HG03039 (cell line): ENCODE data around the gene ZNF547.
"Not testable (repeated sequence)": the region's sequence is repeated elsewhere in the genome, so short reads cannot be mapped to it uniquely, and the experiment has no call there.

Experiments
- ATAC-seq: cut with Tn5 transposase; IDR thresholded peaks from one replicate; pipeline ENCODE4 v1.9.1; 2021; ENCODE audit warnings: mild to moderate bottlenecking, moderate library complexity; ENCODE audit not compliant: unreplicated experiment

The ZNF547 gene

GRCh38 chr19:57374179-57374578, 10.8 kb downstream of the ZNF547 start:
- ATAC-seq, result no peak

GRCh38 chr19:57374647-57375046, 11.3 kb downstream of the ZNF547 start:
- not testable (repeated sequence) for ATAC-seq

- ATAC-seq, result no peak
Measured at GRCh38 chr19:57376151-57376550, 12.8 kb downstream of the ZNF547 start.

- no peak for ATAC-seq
Measured at GRCh38 chr19:57377498-57378146, 14.3 kb downstream of the ZNF547 start.

DNA sequence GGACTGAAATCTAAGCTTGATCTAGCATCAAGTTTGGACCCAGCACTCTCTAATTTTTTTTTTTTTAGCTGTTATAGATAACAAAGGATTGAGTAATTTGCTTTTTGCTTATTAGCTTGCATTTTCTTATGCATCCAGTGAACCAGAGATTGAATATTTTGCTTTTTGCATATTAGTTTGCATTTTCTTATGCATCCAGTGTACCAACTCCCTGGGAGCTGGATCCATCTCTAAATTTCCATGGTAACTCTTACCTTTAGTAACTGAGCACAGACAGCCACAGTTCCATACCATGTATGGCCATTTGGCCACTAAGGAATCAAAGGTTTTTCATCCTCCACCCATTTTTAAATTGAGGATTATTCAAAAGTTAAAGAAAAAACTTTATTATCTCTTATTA, 17.6 kb downstream of the ZNF547 start:
- ATAC-seq, result no peak

GRCh38 chr19:57382806-57383488, 19.6 kb downstream of the ZNF547 start:
- ATAC-seq, result no peak

DNA sequence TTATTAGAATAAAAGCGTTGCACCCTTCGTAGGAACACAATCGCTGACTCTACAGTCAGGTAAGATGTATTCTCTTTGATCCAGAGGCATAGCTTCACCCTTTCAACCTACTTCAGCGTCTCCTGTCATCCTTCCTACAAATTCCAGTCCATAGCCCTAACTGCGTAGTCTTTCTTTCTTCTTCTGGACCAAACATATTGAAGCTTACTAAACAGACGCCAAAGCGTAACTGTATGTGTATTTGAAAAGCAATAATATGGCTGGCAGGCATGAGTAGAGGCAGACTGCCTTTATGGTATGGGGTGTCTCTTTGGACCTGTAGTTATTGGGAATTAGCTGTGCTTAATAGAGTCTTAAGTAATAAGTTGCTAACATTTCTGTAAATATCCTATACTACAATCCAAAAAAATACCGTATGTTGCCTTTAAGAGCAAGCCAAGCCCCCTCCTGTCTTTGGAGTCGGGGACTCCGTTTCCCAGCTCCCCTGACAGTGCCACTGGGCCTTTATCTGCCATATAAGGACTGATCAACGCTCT, 25.9 kb downstream of the ZNF547 start:
- no peak for ATAC-seq

- peak; percentile 89 for ATAC-seq
Measured at GRCh38 chr19:57389730-57390598, 26.6 kb downstream of the ZNF547 start, which contains the start of gene ZNF548. Gene ZNF548, plus strand, starts transcription at chr19:57389854. Its CDS starts 246 bp downstream, at chr19:57390100.

DNA sequence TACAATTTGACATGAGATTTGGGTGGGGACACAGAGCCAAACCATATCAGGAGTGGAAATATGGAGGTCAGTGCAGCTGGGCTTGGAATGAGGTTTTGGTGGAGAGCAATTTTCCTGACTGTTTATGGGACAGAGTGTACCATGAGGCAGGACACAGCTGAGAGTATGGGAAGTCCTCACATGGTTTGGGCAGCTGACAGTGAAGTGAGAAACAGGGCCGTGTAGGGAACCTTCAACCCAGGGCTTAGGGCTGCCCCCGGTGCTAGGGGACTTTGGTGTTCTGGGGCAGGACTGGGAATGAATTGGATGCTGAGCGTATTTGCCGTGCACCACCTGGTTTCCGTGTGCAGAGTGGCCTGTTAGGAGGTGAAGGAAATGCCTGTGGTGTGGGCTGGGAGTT, 32.4 kb downstream of the ZNF547 start:
- ATAC-seq, result no peak

- no peak for ATAC-seq
Measured at GRCh38 chr19:57398868-57399267, 35.5 kb downstream of the ZNF547 start.

DNA sequence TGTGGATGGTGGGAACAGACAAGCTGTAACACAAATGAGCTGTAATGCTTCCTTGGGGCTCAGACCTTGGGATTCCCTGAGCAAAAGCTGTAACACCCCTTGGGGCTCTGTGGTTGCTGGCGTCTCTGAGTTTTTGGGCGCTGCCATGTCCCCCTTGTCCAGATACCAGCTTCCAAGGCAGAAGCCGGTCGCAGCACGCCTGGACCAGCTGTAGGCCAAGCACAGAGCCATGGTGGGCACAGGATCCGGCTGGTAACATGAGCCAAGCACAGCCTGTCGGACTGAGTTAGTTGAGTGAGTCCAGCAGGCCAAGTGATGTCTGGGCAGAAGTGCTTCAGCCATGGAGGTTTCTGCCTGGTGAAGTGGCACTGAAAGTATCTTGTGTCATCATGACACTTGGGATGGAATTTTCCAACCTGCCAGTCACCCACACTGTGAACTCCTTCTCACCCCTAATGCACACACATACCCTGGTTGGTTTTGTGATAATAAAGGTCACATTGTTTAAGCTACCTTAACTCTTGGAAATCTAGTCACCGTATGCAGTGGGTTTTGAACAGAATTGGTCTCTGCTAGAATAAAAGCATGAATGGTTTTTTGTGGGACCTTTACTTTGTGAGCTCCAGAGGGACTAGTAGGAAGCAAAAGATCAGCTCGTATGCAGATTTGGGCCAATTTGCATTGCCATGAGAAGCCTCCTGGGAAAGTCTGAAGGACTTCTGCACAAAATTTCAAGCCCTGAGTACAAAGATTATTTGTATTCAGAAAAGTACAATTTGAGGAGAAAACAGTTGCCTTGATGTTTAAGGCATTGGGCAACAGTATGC, 40.6 kb downstream of the ZNF547 start:
- no peak for ATAC-seq

DNA sequence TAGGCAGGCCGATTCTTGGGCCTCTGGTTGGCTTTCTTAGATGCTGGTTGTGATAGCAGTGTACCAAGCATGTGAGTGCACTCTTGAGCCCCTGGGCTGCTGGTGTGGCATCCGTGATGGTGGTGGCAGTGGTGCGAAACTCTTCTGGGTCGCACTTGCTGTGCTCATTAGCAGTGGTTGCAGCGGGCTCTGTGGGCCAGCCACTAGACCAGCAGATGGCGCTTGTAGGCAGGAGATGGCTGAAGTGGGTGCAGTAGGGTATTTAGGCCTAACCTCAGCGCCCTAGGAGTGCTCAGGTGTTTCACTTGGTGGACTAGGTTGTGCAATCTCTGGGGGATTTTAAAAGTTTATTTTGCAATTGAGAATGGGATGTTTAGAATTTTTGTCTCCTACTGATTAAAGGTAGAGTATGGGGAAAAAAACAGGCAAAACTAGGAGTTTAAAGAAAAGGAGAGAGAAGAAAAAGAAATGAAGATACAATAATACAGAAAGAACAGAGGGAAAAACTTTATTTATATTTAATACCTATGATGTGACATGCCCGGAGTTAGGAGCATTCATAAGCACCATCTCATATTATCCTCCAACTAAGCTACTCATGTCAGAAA, 43.3 kb downstream of the ZNF547 start:
- ATAC-seq, result no peak

DNA sequence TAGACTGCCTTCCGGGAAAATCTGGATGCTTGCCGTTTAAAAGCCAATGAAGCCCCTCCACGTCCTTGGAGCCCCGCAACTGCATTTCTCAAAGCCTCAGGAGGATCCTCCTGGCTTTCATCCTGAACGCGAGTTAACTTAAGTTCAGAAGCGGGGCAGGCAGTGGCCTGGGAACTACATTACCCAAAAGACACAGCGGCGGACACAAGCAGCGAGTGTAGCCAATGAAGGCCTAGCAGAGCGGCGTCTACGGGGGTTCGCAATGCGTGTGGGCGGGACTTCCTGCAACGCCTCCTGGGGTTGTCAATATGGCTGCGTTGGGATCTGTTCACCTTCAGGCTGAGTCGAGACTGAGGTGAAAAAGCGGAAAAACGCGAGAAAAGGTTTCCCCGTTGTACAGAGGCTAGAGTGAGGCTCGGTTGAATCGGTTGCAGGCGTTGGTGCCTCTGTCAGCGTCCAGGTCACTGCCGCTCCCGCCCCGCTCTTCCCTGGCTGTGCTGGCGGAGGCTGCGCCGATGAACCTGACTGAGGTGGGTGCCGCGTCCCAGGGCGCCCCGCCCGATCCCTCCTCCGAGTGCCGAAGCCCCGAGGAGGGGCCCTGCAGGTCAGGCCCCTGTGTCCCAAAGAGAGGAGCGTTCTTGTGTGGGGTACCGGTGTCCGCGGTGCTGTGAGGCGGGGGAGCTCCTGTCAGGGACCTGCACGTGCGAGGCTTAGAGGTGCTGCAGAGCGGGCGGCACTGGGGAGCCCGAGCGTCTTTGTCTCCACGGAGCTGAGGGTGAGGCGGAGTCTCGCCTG, 47.7 kb downstream of the ZNF547 start, which contains the start of gene ZNF17:
TSS of gene ZNF17 (plus strand) at position 285 of the 795 bp plus-strand sequence. CDS start 2,455 bp downstream, outside the sequence.
- peak; percentile 98 for ATAC-seq

DNA sequence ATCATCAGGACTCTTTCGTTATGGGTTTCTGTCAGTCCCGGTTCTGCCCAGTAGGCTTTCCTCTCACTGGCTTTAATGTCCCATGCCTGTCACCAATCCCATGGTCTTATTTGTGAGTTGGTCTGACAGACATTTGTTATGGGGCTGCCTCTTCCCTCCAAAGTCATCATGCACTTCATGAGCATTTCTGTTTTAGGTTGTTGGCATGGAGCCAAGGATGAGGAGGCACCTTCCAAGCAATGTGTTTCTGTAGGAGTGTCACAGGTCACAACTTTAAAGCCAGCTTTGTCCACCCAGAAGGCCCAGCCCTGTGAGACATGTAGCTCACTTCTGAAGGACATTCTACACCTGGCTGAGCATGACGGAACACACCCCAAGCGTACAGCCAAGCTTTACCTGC, 56.1 kb downstream of the ZNF547 start:
- no peak for ATAC-seq

GRCh38 chr19:57421037-57421436, 57.7 kb downstream of the ZNF547 start:
- ATAC-seq, result no peak
